HCT116 (cell line): ENCODE results near the gene TOPBP1. TPM values are rescaled to one million over a fixed set of nuclear protein-coding genes. Genes with fewer than 3 reads are reported as not detected.

Experiments used
- ATAC-seq: fragments of 200-7000 bp; cut with Tn5 transposase; 2 replicates; pipeline ENCODE4 v1.9.1; 2020; ENCODE audit warnings: mild to moderate bottlenecking, moderate library complexity
- BruUV-seq: library from RNA; stranded (reverse); fragments of 400-500 nt; replicated peaks from 2 replicates; lab custom pipeline; 2021; lab: Mats Ljungman, UMichigan
- CTCF ChIA-PET: fragments of 300-600 bp; sonication (Branson Sonifier 250); formaldehyde crosslinking; loops from one replicate; lab custom pipeline; 2021; ENCODE audit warnings: antibody characterized with exemption; lab: Charles Lee
- POLR2A ChIA-PET: fragments of 300-600, 350-600 bp; sonication (Branson Sonifier 250); formaldehyde crosslinking; loops from one replicate; lab custom pipeline; 2021; ENCODE audit warnings: antibody characterized with exemption; lab: Charles Lee
- RAD21 ChIA-PET, 2 experiments: fragments of 300-600 bp; sonication (Branson Sonifier 250); formaldehyde crosslinking; loops; one replicate each; lab custom pipeline; 2023; ENCODE audit warnings: low total read pairs in 2 of 2; ENCODE audit not compliant: uncharacterized antibody in 2 of 2, unreplicated experiment in 2 of 2, low non-redundant PET in 1 of 2; lab: Charles Lee
- DNase-seq: peaks from one replicate; pipeline ENCODE4 v3.0.0-alpha.2; 2010; ENCODE audit warnings: low read depth, low spot score
- H2AFZ ChIP-seq: fragments of 200-600 bp; shearing (Covaris generic), sonication (generic); 2 replicates; pipeline ENCODE4 v1.6.1; 2017; ENCODE audit warnings: low read depth, mixed run types, mixed read lengths, antibody characterized with exemption, low read length; ENCODE audit not compliant: poor library complexity, severe bottlenecking
- H3K27ac ChIP-seq: 2 replicates; pipeline ENCODE4 v1.5.1; 2012; ENCODE audit warnings: low read depth, low read length
- H3K27me3 ChIP-seq: fragments of 200-600 bp; sonication (generic); 2 replicates; pipeline ENCODE4 v1.6.1; 2016; ENCODE audit warnings: mixed run types, low read length, mixed read lengths; ENCODE audit not compliant: insufficient read depth
- H3K36me3 ChIP-seq, 2 experiments: fragments of 200-500 bp in 1 of 2; fragments of 200-600 bp in 1 of 2; sonication (Bioruptor generic) in 1 of 2; sonication (generic) in 1 of 2; 2 replicates each; pipeline versions ENCODE4 v1.5.1 to v1.6.1; 2014 to 2016; ENCODE audit warnings: low read length in 2 of 2, inconsistent platforms in 1 of 2, mixed read lengths in 1 of 2, mixed run types in 1 of 2; ENCODE audit not compliant: insufficient read depth in 2 of 2, control insufficient read depth in 1 of 2
- H3K4me1 ChIP-seq, 2 experiments: fragments of 200-600 bp in 1 of 2; sonication (generic) in 1 of 2; 2 replicates each; pipeline versions ENCODE4 v1.5.1 to v1.6.1; 2012 to 2017; ENCODE audit warnings: low read length in 2 of 2, inconsistent platforms in 1 of 2, mild to moderate bottlenecking in 1 of 2, mixed read lengths in 1 of 2, mixed run types in 1 of 2, moderate library complexity in 1 of 2; ENCODE audit not compliant: insufficient read depth in 2 of 2, control insufficient read depth in 1 of 2
- H3K4me2 ChIP-seq: fragments of 200-600 bp; sonication (generic); 2 replicates; pipeline ENCODE4 v1.6.1; 2017; ENCODE audit warnings: mixed run types, low read length, mixed read lengths
- H3K4me3 ChIP-seq, 2 experiments: fragments of 200-600 bp in 1 of 2; sonication (generic) in 1 of 2; replicated peaks in 1 of 2; 2 replicates each; pipeline ENCODE4 v1.5.1; 2011 to 2016; ENCODE audit warnings: low read length in 2 of 2, control low read depth in 1 of 2, low read depth in 1 of 2, mild to moderate bottlenecking in 1 of 2, mixed read lengths in 1 of 2, mixed run types in 1 of 2
- H3K79me2 ChIP-seq: fragments of 200-600 bp; sonication (generic); 2 replicates; pipeline ENCODE4 v1.6.1; 2017; ENCODE audit warnings: mild to moderate bottlenecking, mixed run types, low read length, moderate library complexity, mixed read lengths; ENCODE audit not compliant: insufficient read depth
- H3K9ac ChIP-seq: fragments of 200-600 bp; sonication (generic); 2 replicates; pipeline ENCODE4 v1.6.1; 2016; ENCODE audit warnings: low read length, mixed read lengths
- H3K9me2 ChIP-seq: fragments of 200-600 bp; sonication (generic), shearing (Covaris generic); 2 replicates; pipeline ENCODE4 v1.6.1; 2017; ENCODE audit warnings: mixed run types, mild to moderate bottlenecking, moderate library complexity; ENCODE audit not compliant: insufficient read depth
- H3K9me3 ChIP-seq, 2 experiments: fragments of 200-500 bp in 1 of 2; fragments of 200-600 bp in 1 of 2; sonication (Bioruptor generic) in 1 of 2; sonication (generic) in 1 of 2; 2 replicates each; pipeline ENCODE4 v1.6.1; 2014 to 2017; ENCODE audit warnings: low read length in 2 of 2, mixed read lengths in 2 of 2, inconsistent platforms in 1 of 2, low read depth in 1 of 2, mild to moderate bottlenecking in 1 of 2, mixed run types in 1 of 2, moderate library complexity in 1 of 2; ENCODE audit not compliant: control insufficient read depth in 1 of 2, insufficient read depth in 1 of 2
- H4K20me1 ChIP-seq: fragments of 200-600 bp; sonication (generic), shearing (Covaris generic); 2 replicates; pipeline ENCODE4 v1.6.1; 2017; ENCODE audit warnings: mixed run types, mild to moderate bottlenecking, moderate library complexity; ENCODE audit not compliant: insufficient read depth
- CBX3 ChIP-seq: IDR thresholded peaks from 2 replicates; pipeline ENCODE4 v1.6.1; 2012; ENCODE audit warnings: low read depth
- CEBPB ChIP-seq: IDR thresholded peaks from 2 replicates; pipeline ENCODE4 v1.6.1; 2012; ENCODE audit warnings: low read depth
- EGR1 ChIP-seq: IDR thresholded peaks from 2 replicates; pipeline ENCODE4 v1.6.1; 2012; ENCODE audit warnings: low read depth
- ELF1 ChIP-seq: IDR thresholded peaks from 2 replicates; pipeline ENCODE4 v1.6.1; 2012; ENCODE audit warnings: low read depth, borderline replicate concordance
- FOSL1 ChIP-seq: IDR thresholded peaks from 2 replicates; pipeline ENCODE4 v1.6.1; 2012; ENCODE audit warnings: low read depth
- JUND ChIP-seq: IDR thresholded peaks from 2 replicates; pipeline ENCODE4 v1.6.1; 2012
- POLR2AphosphoS5 ChIP-seq: IDR thresholded peaks from 2 replicates; pipeline ENCODE4 v1.6.1; 2011; ENCODE audit warnings: mild to moderate bottlenecking, low read depth, low read length, moderate library complexity
- RAD21 ChIP-seq: IDR thresholded peaks from 2 replicates; pipeline ENCODE4 v1.6.1; 2012; ENCODE audit warnings: low read depth, mild to moderate bottlenecking
- SIN3A ChIP-seq: IDR thresholded peaks from 2 replicates; pipeline ENCODE4 v1.6.1; 2012; ENCODE audit warnings: low read depth
- SP1 ChIP-seq: IDR thresholded peaks from 2 replicates; pipeline ENCODE4 v1.6.1; 2012; ENCODE audit warnings: low read depth
- SRF ChIP-seq: IDR thresholded peaks from 2 replicates; pipeline ENCODE4 v1.6.1; 2012; ENCODE audit warnings: low read depth
- TCF7L2 ChIP-seq: IDR thresholded peaks from 2 replicates; pipeline ENCODE4 v1.7.0; 2011; ENCODE audit warnings: borderline replicate concordance, inconsistent platforms; ENCODE audit not compliant: insufficient read depth, insufficient read length; ENCODE audit errors: extremely low read depth
- YY1 ChIP-seq: IDR thresholded peaks from 2 replicates; pipeline ENCODE4 v1.6.1; 2011; ENCODE audit warnings: low read length, low read depth, moderate library complexity, mild to moderate bottlenecking; ENCODE audit not compliant: insufficient replicate concordance; ENCODE audit errors: extremely low read depth
- ZFX ChIP-seq: fragments of 450-650 bp; IDR thresholded peaks from 2 replicates; pipeline ENCODE4 v1.6.1; 2017
- intact Hi-C: fragments of 100-400 bp; cut with micrococcal nuclease; formaldehyde crosslinking; loops from 2 replicates; pipeline ENCODE4 v1.10.0; 2022
- total RNA-seq: library from RNA; stranded (reverse); gene quantifications from one replicate; pipeline ENCODE4 v1.2.1, GENCODE V29; 2021; ENCODE audit not compliant: unreplicated experiment
- TF ChIP-seq, protein P1 (sequence below): IDR thresholded peaks from 2 replicates; pipeline ENCODE4 v1.6.1; 2012; ENCODE audit warnings: low read depth
- TF ChIP-seq, protein P2 (sequence below): IDR thresholded peaks from 2 replicates; pipeline ENCODE4 v1.6.1; 2012
- TF ChIP-seq, protein P3 (sequence below): IDR thresholded peaks from 2 replicates; pipeline ENCODE4 v1.6.1; 2012
- TF ChIP-seq, protein P4 (sequence below), 3 experiments: fragments of 200-600 bp in 1 of 3; sonication (generic) in 1 of 3; IDR thresholded peaks in 2 of 3; conservative IDR thresholded peaks in 1 of 3; 2 replicates each; pipeline ENCODE4 v1.5.1; 2012 to 2017; ENCODE audit warnings: low read depth in 2 of 3, low read length in 2 of 3, antibody characterized with exemption in 1 of 3, borderline replicate concordance in 1 of 3, control low read depth in 1 of 3, mild to moderate bottlenecking in 1 of 3, mixed read lengths in 1 of 3, mixed run types in 1 of 3, moderate library complexity in 1 of 3; ENCODE audit not compliant: insufficient read depth in 1 of 3
- TF ChIP-seq, protein P5 (sequence below): IDR thresholded peaks from 2 replicates; pipeline ENCODE4 v1.6.1; 2011; ENCODE audit warnings: mild to moderate bottlenecking, low read length, moderate library complexity; ENCODE audit not compliant: insufficient replicate concordance; ENCODE audit errors: extremely low read depth

The TOPBP1 gene
- total RNA-seq, 1 experiment from 2014 or later: 42.2 TPM

DNA sequence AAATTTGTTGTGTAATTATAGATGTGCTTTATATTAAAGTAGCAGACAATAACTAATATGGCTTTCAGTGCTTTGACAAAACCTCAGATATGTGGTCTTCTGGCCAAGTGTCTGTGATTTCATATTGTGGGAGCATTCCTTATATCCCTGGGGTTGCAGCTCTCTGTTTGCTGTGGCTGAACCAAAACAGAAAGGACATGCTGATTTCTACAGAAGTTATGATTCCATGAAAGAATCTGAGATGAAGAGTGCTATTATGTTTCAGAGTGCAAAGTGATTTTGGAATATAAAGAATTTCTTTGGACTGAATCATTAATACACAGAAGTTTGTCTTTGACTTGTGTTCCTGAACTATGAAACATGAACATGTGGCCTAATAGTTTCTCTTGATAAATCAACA lies 51.7 kb downstream of the TOPBP1 start:
- H3K4me2 ChIP-seq: no peak overlapping the region
- H3K9me3 ChIP-seq: no peaks in the 10 kb centered on the region
- TF ChIP-seq CBX3: no peak
- TF ChIP-seq, protein P1, sequence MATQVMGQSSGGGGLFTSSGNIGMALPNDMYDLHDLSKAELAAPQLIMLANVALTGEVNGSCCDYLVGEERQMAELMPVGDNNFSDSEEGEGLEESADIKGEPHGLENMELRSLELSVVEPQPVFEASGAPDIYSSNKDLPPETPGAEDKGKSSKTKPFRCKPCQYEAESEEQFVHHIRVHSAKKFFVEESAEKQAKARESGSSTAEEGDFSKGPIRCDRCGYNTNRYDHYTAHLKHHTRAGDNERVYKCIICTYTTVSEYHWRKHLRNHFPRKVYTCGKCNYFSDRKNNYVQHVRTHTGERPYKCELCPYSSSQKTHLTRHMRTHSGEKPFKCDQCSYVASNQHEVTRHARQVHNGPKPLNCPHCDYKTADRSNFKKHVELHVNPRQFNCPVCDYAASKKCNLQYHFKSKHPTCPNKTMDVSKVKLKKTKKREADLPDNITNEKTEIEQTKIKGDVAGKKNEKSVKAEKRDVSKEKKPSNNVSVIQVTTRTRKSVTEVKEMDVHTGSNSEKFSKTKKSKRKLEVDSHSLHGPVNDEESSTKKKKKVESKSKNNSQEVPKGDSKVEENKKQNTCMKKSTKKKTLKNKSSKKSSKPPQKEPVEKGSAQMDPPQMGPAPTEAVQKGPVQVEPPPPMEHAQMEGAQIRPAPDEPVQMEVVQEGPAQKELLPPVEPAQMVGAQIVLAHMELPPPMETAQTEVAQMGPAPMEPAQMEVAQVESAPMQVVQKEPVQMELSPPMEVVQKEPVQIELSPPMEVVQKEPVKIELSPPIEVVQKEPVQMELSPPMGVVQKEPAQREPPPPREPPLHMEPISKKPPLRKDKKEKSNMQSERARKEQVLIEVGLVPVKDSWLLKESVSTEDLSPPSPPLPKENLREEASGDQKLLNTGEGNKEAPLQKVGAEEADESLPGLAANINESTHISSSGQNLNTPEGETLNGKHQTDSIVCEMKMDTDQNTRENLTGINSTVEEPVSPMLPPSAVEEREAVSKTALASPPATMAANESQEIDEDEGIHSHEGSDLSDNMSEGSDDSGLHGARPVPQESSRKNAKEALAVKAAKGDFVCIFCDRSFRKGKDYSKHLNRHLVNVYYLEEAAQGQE: no peak
- no peak for TF ChIP-seq RAD21
- no peak for TF ChIP-seq YY1
- no peak for TF ChIP-seq POLR2AphosphoS5
- no peak for TF ChIP-seq ZFX
- TF ChIP-seq, protein P2, sequence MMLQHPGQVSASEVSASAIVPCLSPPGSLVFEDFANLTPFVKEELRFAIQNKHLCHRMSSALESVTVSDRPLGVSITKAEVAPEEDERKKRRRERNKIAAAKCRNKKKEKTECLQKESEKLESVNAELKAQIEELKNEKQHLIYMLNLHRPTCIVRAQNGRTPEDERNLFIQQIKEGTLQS: no peak
- TF ChIP-seq, protein P3, sequence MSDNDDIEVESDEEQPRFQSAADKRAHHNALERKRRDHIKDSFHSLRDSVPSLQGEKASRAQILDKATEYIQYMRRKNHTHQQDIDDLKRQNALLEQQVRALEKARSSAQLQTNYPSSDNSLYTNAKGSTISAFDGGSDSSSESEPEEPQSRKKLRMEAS: no peak
- no peak for TF ChIP-seq SP1
- no peak for TF ChIP-seq CEBPB
- TF ChIP-seq, protein P4, sequence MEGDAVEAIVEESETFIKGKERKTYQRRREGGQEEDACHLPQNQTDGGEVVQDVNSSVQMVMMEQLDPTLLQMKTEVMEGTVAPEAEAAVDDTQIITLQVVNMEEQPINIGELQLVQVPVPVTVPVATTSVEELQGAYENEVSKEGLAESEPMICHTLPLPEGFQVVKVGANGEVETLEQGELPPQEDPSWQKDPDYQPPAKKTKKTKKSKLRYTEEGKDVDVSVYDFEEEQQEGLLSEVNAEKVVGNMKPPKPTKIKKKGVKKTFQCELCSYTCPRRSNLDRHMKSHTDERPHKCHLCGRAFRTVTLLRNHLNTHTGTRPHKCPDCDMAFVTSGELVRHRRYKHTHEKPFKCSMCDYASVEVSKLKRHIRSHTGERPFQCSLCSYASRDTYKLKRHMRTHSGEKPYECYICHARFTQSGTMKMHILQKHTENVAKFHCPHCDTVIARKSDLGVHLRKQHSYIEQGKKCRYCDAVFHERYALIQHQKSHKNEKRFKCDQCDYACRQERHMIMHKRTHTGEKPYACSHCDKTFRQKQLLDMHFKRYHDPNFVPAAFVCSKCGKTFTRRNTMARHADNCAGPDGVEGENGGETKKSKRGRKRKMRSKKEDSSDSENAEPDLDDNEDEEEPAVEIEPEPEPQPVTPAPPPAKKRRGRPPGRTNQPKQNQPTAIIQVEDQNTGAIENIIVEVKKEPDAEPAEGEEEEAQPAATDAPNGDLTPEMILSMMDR (IDR thresholded peaks at IDR 0.05 in 2 of 3, conservative IDR thresholded peaks at IDR 0.05 in 1 of 3; ENCODE audit: borderline replicate concordance in 1 of 3, insufficient read depth in 1 of 3, low read depth in 2 of 3, low read length in 2 of 3): no peak
- no peak for TF ChIP-seq SRF
- no peak for TF ChIP-seq ELF1
- TF ChIP-seq, protein P5, sequence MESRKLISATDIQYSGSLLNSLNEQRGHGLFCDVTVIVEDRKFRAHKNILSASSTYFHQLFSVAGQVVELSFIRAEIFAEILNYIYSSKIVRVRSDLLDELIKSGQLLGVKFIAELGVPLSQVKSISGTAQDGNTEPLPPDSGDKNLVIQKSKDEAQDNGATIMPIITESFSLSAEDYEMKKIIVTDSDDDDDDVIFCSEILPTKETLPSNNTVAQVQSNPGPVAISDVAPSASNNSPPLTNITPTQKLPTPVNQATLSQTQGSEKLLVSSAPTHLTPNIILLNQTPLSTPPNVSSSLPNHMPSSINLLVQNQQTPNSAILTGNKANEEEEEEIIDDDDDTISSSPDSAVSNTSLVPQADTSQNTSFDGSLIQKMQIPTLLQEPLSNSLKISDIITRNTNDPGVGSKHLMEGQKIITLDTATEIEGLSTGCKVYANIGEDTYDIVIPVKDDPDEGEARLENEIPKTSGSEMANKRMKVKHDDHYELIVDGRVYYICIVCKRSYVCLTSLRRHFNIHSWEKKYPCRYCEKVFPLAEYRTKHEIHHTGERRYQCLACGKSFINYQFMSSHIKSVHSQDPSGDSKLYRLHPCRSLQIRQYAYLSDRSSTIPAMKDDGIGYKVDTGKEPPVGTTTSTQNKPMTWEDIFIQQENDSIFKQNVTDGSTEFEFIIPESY: no peak
- no peak for TF ChIP-seq SIN3A
- TF ChIP-seq TCF7L2: no peak
- no peak for TF ChIP-seq JUND
- no peak for TF ChIP-seq EGR1
- no peak for TF ChIP-seq FOSL1
- no peak overlapping the region for H3K9ac ChIP-seq
- ATAC-seq (no peak), DNase-seq (no peak)
- no peaks in the 10 kb centered on the region for H3K9me2 ChIP-seq
- CTCF ChIA-PET: no interaction called here
- intact Hi-C loops: no loop called here
- H3K4me1 ChIP-seq: no peaks in the 10 kb centered on the region
- H3K27me3 ChIP-seq: no peaks in the 10 kb centered on the region
- POLR2A ChIA-PET: no interaction called here
- no TSS peak for BruUV-seq
- no peak overlapping the region for H3K27ac ChIP-seq
- no peaks in the 10 kb centered on the region; the same call in 1 of the 2 replicates for H3K79me2 ChIP-seq
- H2AFZ ChIP-seq: no peak overlapping the region
- no peak overlapping the region for H3K4me3 ChIP-seq
- H3K36me3 ChIP-seq: peaks cover 28 to 52% of the 10 kb centered on the region in 2 experiments
- RAD21 ChIA-PET: no interaction called here
- no peaks in the 10 kb centered on the region for H4K20me1 ChIP-seq
